ENCODE measurements around the gene LRMDA. TPM values are rescaled to one million over a fixed set of nuclear protein-coding genes. Genes with fewer than 3 reads are reported as not detected.

The LRMDA gene
- total RNA-seq, 6 donors from 2014 or later: 12.8 to 185 (median 18.1) TPM

- Histone ChIP-seq H3K27me3 (no peaks in the 10 kb centered on the region), H3K4me1 (no peaks in the 10 kb centered on the region), H3K36me3 (no peaks in the 10 kb centered on the region), H3K9me3 (no peaks in the 10 kb centered on the region), H3K27ac (no peak overlapping the region), H3K4me3 (no peak overlapping the region)
- TF ChIP-seq CTCF (IDR thresholded peaks at IDR 0.05) (no peak), EP300 (IDR thresholded peaks at IDR 0.05) (no peak), POLR2A (IDR thresholded peaks at IDR 0.05) (no peak), POLR2AphosphoS5 (IDR thresholded peaks at IDR 0.05) (no peak)
- no peak for DNase-seq
- ATAC-seq (ENCODE audit: low FRiP score in 2 of 2): no peak
These were observed 613.3 kb downstream of the LRMDA start for GRCh38 chr10:76044751-76045150.

- no peaks in the 10 kb centered on the region for H3K4me1 ChIP-seq
- H3K27me3 ChIP-seq: no peaks in the 10 kb centered on the region
- H3K9me3 ChIP-seq: no peaks in the 10 kb centered on the region
- no peak for DNase-seq
- no peak overlapping the region for H3K27ac ChIP-seq
- TF ChIP-seq EP300 (IDR thresholded peaks at IDR 0.05) (no peak), POLR2AphosphoS5 (IDR thresholded peaks at IDR 0.05) (no peak), CTCF (IDR thresholded peaks at IDR 0.05) (no peak), POLR2A (IDR thresholded peaks at IDR 0.05) (no peak)
- 100% methylated on average over 1 of the region's 1 CpG for WGBS, 2 donors
- H3K4me3 ChIP-seq: no peak overlapping the region
- ATAC-seq (ENCODE audit: low FRiP score in 2 of 2): no peak
- H3K36me3 ChIP-seq: no peaks in the 10 kb centered on the region
These were observed 613.8 kb downstream of the LRMDA start for GRCh38 chr10:76045174-76045573.

DNA sequence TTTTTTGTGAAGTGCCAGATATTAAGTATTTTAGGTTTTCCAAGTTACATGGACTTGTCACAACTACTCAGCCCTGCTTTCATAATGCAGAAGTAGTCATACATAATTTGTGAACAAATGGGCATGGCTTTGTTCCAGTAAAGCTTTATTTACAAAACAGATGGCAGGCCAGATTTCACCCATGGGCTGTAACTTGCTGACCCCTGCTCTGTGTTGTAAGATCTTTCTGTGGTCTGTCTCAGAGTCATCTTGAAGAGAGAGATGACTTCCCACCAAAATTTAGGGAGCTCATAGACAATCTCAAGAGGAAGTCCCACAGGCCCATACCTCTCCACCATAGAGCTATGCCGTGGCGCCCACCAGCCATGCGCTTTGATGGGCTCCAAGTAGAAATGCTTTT lies 616.1 kb downstream of the LRMDA start:
- 96 to 97% methylated on average over 3 of the region's 3 CpGs for WGBS, 2 donors

GRCh38 chr10:76049581-76050290 lies 618.3 kb downstream of the LRMDA start:
- no peak overlapping the region for H3K27ac ChIP-seq
- no peaks in the 10 kb centered on the region for H3K4me1 ChIP-seq
- H3K4me3 ChIP-seq: no peak overlapping the region
- H3K36me3 ChIP-seq: no peaks in the 10 kb centered on the region
- H3K9me3 ChIP-seq: no peaks in the 10 kb centered on the region
- ATAC-seq (ENCODE audit: low FRiP score in 2 of 2) (peak in 1 of 2 donors; percentile 60), DNase-seq (no peak)
- TF ChIP-seq POLR2A (IDR thresholded peaks at IDR 0.05) (no peak), EP300 (IDR thresholded peaks at IDR 0.05) (no peak), POLR2AphosphoS5 (IDR thresholded peaks at IDR 0.05) (no peak), CTCF (IDR thresholded peaks at IDR 0.05) (no peak)
- 81 to 82% methylated on average over 5 of the region's 5 CpGs for WGBS, 2 donors
- H3K27me3 ChIP-seq: no peaks in the 10 kb centered on the region

More for the DNA sequence above, 616.1 kb downstream of the LRMDA start:
- no peaks in the 10 kb centered on the region for H3K9me3 ChIP-seq
- no peaks in the 10 kb centered on the region for H3K36me3 ChIP-seq
- no peaks in the 10 kb centered on the region for H3K27me3 ChIP-seq
- H3K4me1 ChIP-seq: no peaks in the 10 kb centered on the region
- H3K4me3 ChIP-seq: no peak overlapping the region
- ATAC-seq (ENCODE audit: low FRiP score in 2 of 2) (peak in 1 of 2 donors; percentile 28), DNase-seq (peak in 1 of 2 donors; percentile 28)
- TF ChIP-seq EP300 (IDR thresholded peaks at IDR 0.05) (no peak), CTCF (IDR thresholded peaks at IDR 0.05) (no peak), POLR2AphosphoS5 (IDR thresholded peaks at IDR 0.05) (no peak), POLR2A (IDR thresholded peaks at IDR 0.05) (no peak)
- no peak overlapping the region for H3K27ac ChIP-seq

DNA sequence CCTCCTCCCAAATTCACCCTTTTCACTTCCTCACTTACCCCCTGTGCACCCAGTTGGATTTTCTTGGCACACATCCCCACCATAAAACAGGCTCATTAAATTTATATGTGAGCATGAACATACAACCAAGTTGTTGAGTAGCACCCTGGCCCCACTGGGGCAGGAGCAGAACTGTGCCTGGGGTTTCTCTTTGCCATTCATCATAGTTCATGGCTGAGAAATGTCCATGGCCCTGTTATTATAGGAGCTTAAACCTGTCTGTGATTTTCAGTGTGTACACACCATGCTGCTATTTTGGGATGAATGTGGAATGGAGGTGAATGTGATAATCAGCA lies 618.8 kb downstream of the LRMDA start:
- Histone ChIP-seq H3K9me3 (peaks cover 0 to 1% (median 0%) of the 10 kb centered on the region in 4 donors), H3K36me3 (no peaks in the 10 kb centered on the region), H3K27ac (no peak overlapping the region), H3K4me1 (no peaks in the 10 kb centered on the region), H3K4me3 (no peak overlapping the region), H3K27me3 (no peaks in the 10 kb centered on the region)
- DNase-seq: no peak
- no peak for ATAC-seq (ENCODE audit: low FRiP score in 2 of 2)
- no peak for TF ChIP-seq POLR2AphosphoS5 (IDR thresholded peaks at IDR 0.05)
- no peak for TF ChIP-seq EP300 (IDR thresholded peaks at IDR 0.05)
- TF ChIP-seq CTCF (IDR thresholded peaks at IDR 0.05): no peak
- TF ChIP-seq POLR2A (IDR thresholded peaks at IDR 0.05): no peak
